ENCODE measurements around the gene P2RX4.
"Not testable (repeated sequence)": the region's sequence is repeated elsewhere in the genome, so short reads cannot be mapped to it uniquely, and the experiment has no call there.

Gene P2RX4

DNA sequence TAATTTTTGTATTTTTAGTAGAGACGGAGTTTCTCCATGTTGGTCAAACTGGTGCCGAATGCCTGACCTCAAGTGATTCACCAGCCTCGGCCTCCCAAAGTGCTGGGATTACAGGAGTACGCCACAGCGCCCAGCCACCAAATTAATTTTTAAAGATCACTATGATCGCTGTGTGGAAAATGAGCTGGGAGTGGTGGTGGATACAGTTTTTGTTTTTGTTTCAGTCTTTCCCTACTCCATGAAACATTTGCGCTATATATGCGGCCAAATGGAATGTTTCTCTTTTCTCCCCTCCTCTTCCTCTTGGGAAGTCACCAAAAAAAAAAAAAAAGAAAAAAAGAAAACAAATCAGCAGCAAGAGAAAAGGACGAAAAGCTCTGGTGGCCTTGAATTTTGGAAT is 20.8 kb upstream of the P2RX4 start:
- no peak for DNase-seq

- no peak for DNase-seq
Measured at GRCh38 chr12:121189619-121190155, 20.2 kb upstream of the P2RX4 start.

- no peak for DNase-seq
Measured at GRCh38 chr12:121190523-121191031, 19.4 kb upstream of the P2RX4 start.

DNA sequence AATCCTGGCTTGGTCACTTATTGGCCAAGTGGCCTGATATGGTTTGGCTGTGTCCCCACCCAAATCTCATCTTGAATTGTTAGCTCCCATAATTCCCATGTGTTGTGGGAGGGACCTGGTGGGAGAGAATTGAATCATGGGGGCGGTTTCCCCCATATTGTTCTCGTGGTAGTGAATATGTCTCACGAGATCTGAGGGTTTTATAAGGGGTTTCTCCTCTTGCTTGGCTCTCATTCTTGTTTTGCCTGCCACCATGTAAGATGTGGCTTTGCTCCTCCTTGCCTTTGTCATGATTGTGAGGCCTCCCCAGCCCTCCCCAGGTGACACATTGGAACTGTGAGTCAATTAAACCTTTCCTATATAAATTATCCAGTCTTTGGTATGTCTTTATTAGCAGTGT is 18.8 kb upstream of the P2RX4 start:
- no peak for DNase-seq

- no peak for DNase-seq
Measured at GRCh38 chr12:121196902-121197301, 13.0 kb upstream of the P2RX4 start.

GRCh38 chr12:121198949-121199348 is 11.0 kb upstream of the P2RX4 start:
- DNase-seq, result no peak

GRCh38 chr12:121201140-121201539 is 8.8 kb upstream of the P2RX4 start:
- not testable (repeated sequence) for DNase-seq

DNA sequence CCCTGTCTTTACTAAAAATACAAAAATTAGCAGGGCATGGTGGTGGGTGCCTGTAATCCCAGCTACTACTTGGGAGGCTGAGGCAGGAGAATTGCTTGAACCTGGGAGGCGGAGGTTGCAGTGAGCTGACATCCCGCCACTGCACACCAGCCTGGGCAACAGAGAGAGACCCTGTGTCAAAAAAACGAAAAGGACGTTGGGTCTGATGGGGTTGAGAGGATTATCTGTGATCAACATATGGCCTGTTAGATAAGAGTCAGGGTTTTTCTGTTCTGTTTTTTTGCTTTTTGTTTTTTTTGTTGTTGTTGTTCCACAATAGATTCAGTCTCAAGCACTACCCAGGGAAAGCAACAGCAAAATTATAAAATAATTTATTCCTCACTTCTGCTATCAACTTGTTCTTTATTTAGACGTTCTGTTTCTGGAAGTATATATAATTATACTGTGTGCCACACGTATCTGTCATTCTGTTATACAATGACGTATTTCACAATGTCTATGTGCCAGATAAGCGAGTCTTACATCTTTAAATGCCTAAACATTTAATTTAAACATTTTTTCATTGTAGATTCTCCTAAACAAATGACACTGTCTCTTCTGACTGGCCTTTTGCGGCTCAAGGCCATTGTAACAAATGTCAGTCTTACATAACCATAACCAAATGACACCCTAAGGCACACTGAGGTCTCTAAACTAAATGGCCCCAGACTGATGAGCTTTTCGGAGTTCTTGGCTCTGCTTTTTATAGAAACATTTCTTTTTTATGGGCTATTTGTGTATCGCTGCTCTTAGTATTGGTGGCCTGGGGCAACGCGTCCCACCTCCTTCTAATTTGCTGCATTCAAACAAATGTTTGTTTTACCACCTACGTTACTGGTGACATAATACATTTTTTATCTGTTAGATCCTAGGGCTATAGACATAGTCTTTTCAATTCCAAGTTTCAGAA is 7.2 kb upstream of the P2RX4 start:
- DNase-seq, result no peak

DNA sequence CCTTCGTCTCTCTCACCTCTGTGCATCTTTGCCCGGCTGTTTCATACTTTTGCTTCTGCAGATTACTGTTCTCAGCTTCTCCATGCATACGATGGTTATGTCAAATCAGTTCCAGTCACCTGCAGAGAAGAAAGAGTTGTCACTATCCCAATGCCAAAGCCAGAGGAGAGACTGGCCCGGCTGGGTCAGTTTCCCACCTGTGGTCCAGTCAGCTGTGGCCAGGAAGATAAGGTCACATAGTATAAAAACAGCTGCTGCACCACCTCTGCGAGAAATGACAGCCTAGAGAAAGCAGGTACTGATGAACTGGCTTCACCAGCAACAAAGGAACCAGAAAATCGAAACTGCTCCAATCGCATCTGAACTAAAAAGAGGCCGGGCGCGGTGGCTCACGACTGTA is 6.4 kb upstream of the P2RX4 start:
- no peak for DNase-seq

- DNase-seq, result no peak
Measured at GRCh38 chr12:121205491-121205890, 4.4 kb upstream of the P2RX4 start.

DNA sequence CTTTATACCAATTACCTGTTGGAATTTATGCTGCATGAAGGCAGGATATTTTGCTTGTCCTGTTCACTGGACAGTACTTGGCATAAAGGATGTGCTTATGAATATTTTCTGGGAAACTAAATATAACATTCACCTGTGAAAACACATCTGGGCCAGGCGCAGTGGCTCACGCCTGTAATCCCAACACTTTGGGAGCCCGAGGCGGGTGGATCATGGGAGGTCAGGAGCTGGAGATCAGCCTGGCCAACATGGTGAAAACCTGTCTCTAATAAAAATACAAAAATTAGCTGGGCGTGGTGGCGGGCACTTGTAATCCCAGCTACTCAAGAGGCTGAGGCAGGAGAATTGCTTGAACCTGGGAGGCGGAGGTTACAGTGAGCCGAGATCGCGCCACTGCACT is 1.4 kb upstream of the P2RX4 start:
- not testable (repeated sequence) for DNase-seq

DNA sequence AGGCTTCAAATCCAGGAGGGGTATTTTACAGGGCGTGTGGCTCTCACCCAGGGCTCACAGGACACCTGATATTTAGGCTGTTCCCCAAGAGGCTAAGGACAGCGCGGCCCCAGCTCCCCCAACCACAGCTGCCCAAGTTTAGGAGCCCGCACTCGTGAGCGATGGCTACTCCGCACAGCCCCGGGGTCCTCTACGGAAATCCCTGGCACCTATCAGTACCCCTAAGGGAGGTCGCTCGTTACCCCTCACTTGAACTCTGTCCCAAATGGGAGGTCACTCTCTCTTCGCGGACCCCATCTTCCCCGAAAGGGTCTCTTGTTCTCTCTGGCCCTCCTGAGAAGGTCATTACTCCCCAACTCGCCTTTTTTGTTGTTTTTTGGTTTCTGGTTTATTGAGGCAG is 708 bp upstream of the P2RX4 start:
- DNase-seq, result no peak

DNA sequence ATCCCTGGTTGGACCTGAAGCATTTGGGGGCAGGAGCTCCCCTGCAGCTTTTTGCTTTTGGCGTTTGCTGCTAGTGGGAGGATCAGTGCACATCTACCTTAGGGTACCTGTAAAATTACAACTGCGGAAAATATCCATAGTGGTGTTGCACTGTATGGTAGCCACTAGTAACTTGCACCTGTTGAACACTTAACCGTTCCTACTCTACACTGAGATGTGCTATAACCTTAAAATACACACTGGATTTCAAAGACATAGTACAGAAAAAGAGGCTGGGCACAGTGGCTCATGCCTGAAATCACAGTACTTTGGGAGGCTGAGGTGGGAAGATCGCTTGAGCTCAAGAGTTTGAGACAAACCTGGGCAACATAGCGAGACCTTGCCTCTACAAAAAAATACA is 2.9 kb downstream of the P2RX4 start:
- no peak for DNase-seq

DNA sequence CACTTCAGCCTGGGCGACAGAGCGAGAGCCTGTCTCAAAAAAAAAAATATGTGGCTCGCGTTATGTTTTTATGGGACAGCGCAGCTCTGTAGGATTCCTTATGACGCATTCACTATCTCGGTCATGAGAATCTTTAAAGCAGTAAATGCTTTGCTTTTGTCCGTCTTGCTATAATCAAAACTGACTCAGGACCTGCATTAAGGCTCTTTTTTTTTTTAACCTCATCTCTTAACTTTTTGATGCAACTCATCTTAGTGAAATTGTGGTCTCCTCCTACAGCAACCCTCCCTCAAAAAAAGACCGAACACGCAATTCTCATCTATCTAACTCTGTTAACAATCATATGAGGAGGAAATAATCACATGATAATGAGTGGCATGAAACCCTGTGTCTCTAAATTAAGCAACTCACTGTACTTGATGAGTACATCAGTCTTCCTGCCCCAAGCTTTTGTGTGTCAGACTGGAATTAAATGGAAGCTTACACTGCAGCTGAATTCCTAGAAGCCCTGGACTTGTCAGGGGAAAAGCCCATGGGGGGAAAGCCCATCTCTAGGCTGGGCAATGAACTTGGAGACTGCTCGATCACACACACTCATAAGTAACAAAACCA is 4.3 kb downstream of the P2RX4 start:
- no peak for DNase-seq

DNA sequence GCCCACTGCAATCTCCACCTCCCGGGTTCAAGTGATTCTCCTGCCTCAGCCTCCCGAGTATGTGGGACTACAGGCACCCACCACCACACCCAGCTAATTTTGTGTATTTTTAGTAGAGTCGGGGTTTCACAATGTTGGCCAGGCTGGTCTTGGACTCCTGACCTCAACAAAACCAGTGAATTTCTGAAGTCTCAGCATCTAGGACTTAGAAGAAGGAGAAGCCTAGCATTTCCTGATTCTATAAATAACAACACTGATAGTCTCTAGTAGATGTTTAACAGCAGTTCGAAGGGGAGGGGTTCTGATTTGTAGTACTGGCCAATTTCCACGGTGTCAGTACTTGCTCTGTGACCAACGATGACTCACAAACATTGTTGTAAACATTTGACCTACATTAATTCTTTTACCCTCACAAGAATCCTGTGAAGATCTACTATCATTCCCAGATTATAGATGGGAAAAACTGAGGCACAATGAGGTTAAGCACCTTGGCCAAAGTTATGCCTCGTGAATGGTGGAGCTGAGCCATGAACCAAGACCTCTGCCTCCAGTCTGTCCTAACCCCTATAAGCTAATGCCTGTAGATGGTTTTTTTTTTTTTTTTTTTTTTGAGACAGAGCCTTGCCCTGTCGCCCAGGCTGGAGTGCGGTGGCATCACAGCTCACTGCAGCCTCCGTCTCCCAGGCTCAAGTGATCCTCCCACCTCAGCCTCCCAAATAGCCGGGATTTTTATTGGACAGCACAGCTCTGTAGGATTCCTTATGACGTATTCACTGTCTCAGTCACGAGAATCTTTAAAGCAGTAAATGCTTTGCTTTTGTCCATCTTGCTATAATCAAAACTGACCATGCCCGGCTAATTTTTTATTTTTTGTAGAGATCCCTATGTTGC is 5.2 kb downstream of the P2RX4 start:
- no peak for DNase-seq

DNA sequence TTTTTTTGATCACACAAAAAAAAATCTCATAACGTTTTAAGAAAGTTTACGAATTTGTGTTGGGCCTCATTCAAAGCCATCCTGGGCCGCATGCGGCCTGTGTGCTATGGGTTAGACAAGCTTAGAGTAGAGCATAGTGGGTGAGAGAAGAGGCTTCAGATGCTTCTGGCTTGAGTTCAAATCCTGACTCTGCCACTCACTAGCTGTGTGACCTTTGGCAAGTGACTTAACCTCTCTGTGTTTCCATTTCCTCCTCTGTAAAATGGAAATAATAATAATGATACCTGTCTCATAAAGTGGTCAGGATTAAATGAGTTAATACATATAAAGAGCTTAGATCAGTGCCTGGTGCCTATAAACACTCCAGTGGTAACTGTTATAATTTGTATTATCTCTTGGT is 6.2 kb downstream of the P2RX4 start:
- no peak for DNase-seq

DNA sequence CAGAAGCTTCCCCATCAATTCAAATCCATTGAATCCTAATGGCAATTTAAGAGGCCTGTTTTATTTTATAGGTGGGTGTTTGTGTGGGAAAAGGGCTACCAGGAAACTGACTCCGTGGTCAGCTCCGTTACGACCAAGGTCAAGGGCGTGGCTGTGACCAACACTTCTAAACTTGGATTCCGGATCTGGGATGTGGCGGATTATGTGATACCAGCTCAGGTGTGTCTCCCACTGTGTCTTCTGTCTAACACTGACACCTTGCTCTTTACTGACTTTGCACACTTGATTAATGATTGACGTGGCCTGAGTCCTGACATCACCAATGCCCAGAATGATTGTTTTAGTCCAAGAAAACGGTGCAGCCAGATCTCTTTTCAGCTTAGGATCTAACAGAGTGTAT is 7.1 kb downstream of the P2RX4 start:
- no peak for DNase-seq

GRCh38 chr12:121217761-121218160 is 7.8 kb downstream of the P2RX4 start:
- no peak for DNase-seq

- DNase-seq, result no peak
Measured at GRCh38 chr12:121218588-121219352, 8.8 kb downstream of the P2RX4 start.

DNA sequence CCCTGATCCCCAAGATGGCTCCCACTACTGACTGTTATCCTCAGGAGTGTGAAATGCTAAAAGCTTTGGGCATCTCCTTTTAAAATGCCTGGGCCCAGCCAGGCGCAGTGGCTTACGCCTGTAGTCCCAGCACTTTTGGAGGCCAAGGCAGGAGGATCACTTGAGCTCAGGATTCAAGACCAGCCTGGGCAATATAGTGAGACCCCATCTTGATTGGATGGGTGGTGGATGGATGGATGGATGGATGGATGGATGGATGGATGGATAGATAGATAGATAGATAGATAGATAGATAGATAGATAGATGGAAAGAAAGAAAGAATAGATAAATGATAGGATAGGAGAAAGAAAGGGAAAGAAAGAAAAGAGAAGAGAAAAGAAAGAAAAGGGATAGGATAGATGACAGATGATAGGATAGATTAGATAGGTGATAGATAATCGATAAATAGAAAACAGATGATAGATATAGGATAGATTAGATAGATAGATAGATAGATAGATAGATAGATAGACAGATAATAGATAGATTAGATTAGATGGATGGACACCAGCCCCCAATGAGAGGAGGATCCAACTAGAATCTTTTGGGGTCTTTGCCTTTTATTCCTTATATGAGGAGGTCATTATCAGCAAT is 9.5 kb downstream of the P2RX4 start:
- no peak for DNase-seq

- DNase-seq, result no peak
Measured at GRCh38 chr12:121222847-121223246, 12.9 kb downstream of the P2RX4 start.
